H9 (cell line): ENCODE results near the gene HOXA7. TPM values are rescaled to one million over a fixed set of nuclear protein-coding genes. Genes with fewer than 3 reads are reported as not detected.

Experiments used
- DNase-seq: peaks from one replicate; pipeline ENCODE4 v3.0.0-alpha.2; 2017
- H2AFZ ChIP-seq: one replicate; pipeline ENCODE4 v1.6.1; 2013; ENCODE audit warnings: mild to moderate bottlenecking, low read length, control low read depth, moderate library complexity
- H2AK5ac ChIP-seq: 2 replicates; pipeline ENCODE4 v1.6.1; 2013; ENCODE audit warnings: low read length, control low read depth, mixed read lengths; ENCODE audit not compliant: insufficient read length
- H2BK120ac ChIP-seq: one replicate; pipeline ENCODE4 v1.6.1; 2013; ENCODE audit warnings: low read depth, mild to moderate bottlenecking, low read length, control low read depth, inconsistent platforms; ENCODE audit not compliant: poor library complexity, severe bottlenecking
- H2BK12ac ChIP-seq: 2 replicates; pipeline ENCODE4 v1.6.1; 2013; ENCODE audit warnings: low read length, control low read depth, mixed read lengths, low read depth; ENCODE audit not compliant: insufficient read length
- H2BK15ac ChIP-seq: 2 replicates; pipeline ENCODE4 v1.6.1; 2013; ENCODE audit warnings: low read depth, low read length, control low read depth
- H2BK20ac ChIP-seq: one replicate; pipeline ENCODE4 v1.6.1; 2013; ENCODE audit warnings: low read depth, mild to moderate bottlenecking, low read length, control low read depth, inconsistent platforms; ENCODE audit not compliant: poor library complexity, severe bottlenecking
- H2BK5ac ChIP-seq: 2 replicates; pipeline ENCODE4 v1.6.1; 2013; ENCODE audit warnings: low read length, control low read depth, mixed read lengths; ENCODE audit not compliant: insufficient read length
- H3K14ac ChIP-seq: 2 replicates; pipeline ENCODE4 v1.6.1; 2013; ENCODE audit warnings: low read length, control low read depth; ENCODE audit not compliant: insufficient read depth
- H3K18ac ChIP-seq: 2 replicates; pipeline ENCODE4 v1.6.1; 2013; ENCODE audit warnings: low read depth, mild to moderate bottlenecking, mixed read lengths, low read length, control low read depth; ENCODE audit not compliant: insufficient read length
- H3K23ac ChIP-seq: 2 replicates; pipeline ENCODE4 v1.6.1; 2013; ENCODE audit warnings: low read length, control low read depth, mixed read lengths, low read depth; ENCODE audit not compliant: insufficient read length
- H3K23me2 ChIP-seq: 2 replicates; pipeline ENCODE4 v1.6.1; 2013; ENCODE audit warnings: low read depth, mild to moderate bottlenecking, mixed read lengths, low read length, control low read depth; ENCODE audit not compliant: insufficient read length, poor library complexity, severe bottlenecking
- H3K27ac ChIP-seq: 2 replicates; pipeline ENCODE4 v1.5.1; 2013; ENCODE audit warnings: low read length, control low read depth, mixed read lengths, low read depth; ENCODE audit not compliant: insufficient read length
- H3K27me3 ChIP-seq: 2 replicates; pipeline ENCODE4 v1.6.1; 2013; ENCODE audit warnings: low read length, control low read depth, inconsistent platforms; ENCODE audit not compliant: insufficient read depth
- H3K4ac ChIP-seq: 2 replicates; pipeline ENCODE4 v1.6.1; 2013; ENCODE audit warnings: low read depth, mild to moderate bottlenecking, control low read depth, inconsistent platforms, low read length, moderate library complexity
- H3K4me1 ChIP-seq: 2 replicates; pipeline ENCODE4 v1.6.1; 2013; ENCODE audit warnings: low read length, control low read depth, inconsistent platforms; ENCODE audit not compliant: insufficient read depth
- H3K4me2 ChIP-seq: 2 replicates; pipeline ENCODE4 v1.6.1; 2013; ENCODE audit warnings: low read length, control low read depth, mixed read lengths; ENCODE audit not compliant: insufficient read length, insufficient read depth
- H3K56ac ChIP-seq: 2 replicates; pipeline ENCODE4 v1.6.1; 2013; ENCODE audit warnings: low read depth, mild to moderate bottlenecking, mixed read lengths, low read length, control low read depth; ENCODE audit not compliant: insufficient read length
- H3K79me1 ChIP-seq: 2 replicates; pipeline ENCODE4 v1.6.1; 2013; ENCODE audit warnings: low read depth, mild to moderate bottlenecking, moderate library complexity, low read length, control low read depth, inconsistent platforms; ENCODE audit not compliant: insufficient read depth, poor library complexity, severe bottlenecking
- H3K79me2 ChIP-seq: 2 replicates; pipeline ENCODE4 v1.6.1; 2013; ENCODE audit warnings: low read length, control low read depth, inconsistent platforms; ENCODE audit not compliant: insufficient read depth
- H3K9ac ChIP-seq: 2 replicates; pipeline ENCODE4 v1.6.1; 2013; ENCODE audit warnings: low read length, control low read depth, mixed read lengths; ENCODE audit not compliant: insufficient read length; ENCODE audit errors: extremely low read depth
- H3K9me3 ChIP-seq: one replicate; pipeline ENCODE4 v1.6.1; 2013; ENCODE audit warnings: low read depth, low read length, inconsistent platforms; ENCODE audit not compliant: control insufficient read depth
- H3T11ph ChIP-seq: one replicate; pipeline ENCODE4 v1.6.1; 2013; ENCODE audit warnings: mild to moderate bottlenecking, low read length, control low read depth, inconsistent platforms
- H4K20me1 ChIP-seq: one replicate; pipeline ENCODE4 v1.6.1; 2013; ENCODE audit not compliant: control insufficient read depth, insufficient read length, insufficient read depth
- H4K5ac ChIP-seq: 2 replicates; pipeline ENCODE4 v1.6.1; 2013; ENCODE audit warnings: low read depth, mild to moderate bottlenecking, mixed read lengths, low read length, control low read depth; ENCODE audit not compliant: insufficient read length
- H4K8ac ChIP-seq: replicated peaks from 2 replicates; pipeline ENCODE4 v1.6.1; 2013; ENCODE audit warnings: low read length, control low read depth, mixed read lengths, low read depth; ENCODE audit not compliant: insufficient read length
- H4K91ac ChIP-seq: 2 replicates; pipeline ENCODE4 v1.6.1; 2013; ENCODE audit warnings: low read depth, mild to moderate bottlenecking, moderate library complexity, mixed read lengths, low read length, control low read depth; ENCODE audit not compliant: insufficient read length
- H3K27ac Mint-ChIP-seq, 3 experiments: 2 replicates in 2 of 3; 3 replicates in 1 of 3; pipeline ENCODE4 v1.8.0; 2020 to 2021; ENCODE audit warnings: mixed read lengths in 3 of 3, mild to moderate bottlenecking in 1 of 3, moderate library complexity in 1 of 3
- H3K27me3 Mint-ChIP-seq: 2 replicates; pipeline ENCODE4 v1.8.0; 2021; ENCODE audit warnings: low read depth, mild to moderate bottlenecking, moderate library complexity, mixed read lengths
- H3K36me3 Mint-ChIP-seq, 3 experiments: 2 replicates in 2 of 3; 3 replicates in 1 of 3; pipeline ENCODE4 v1.8.0; 2020 to 2021; ENCODE audit warnings: low read depth in 3 of 3, mixed read lengths in 3 of 3; ENCODE audit not compliant: insufficient read depth in 1 of 3
- H3K4me1 Mint-ChIP-seq, 2 experiments: 2 replicates each; pipeline ENCODE4 v1.8.0; 2020; ENCODE audit warnings: mixed read lengths in 2 of 2
- H3K4me3 Mint-ChIP-seq, 2 experiments: 2 replicates in 1 of 2; 3 replicates in 1 of 2; pipeline ENCODE4 v1.8.0; 2020 to 2021; ENCODE audit warnings: mild to moderate bottlenecking in 2 of 2, mixed read lengths in 2 of 2, moderate library complexity in 1 of 2
- H3K9me3 Mint-ChIP-seq, 2 experiments: 2 replicates in 1 of 2; 3 replicates in 1 of 2; pipeline ENCODE4 v1.8.0; 2020; ENCODE audit warnings: mild to moderate bottlenecking in 2 of 2, mixed read lengths in 2 of 2, moderate library complexity in 1 of 2
- WGBS: extraction: QIAGEN DNeasy Blood & Tissue Kit; methylation state at CpG from one replicate; pipeline ENCODE4 v1.1.7; 2013; ENCODE audit warnings: missing lambda C conversion rate, low lambda C conversion rate, mixed read lengths; ENCODE audit not compliant: insufficient read length; ENCODE audit errors: extremely low coverage; 5-methylcytosine and 5-hydroxymethylcytosine counted together
- total RNA-seq: library from RNA; stranded (reverse); gene quantifications from 2 replicates; pipeline ENCODE4 v1.2.1, GENCODE V29; 2021
- TF ChIP-seq, protein P1 (sequence below): fragments of 200-600 bp; sonication (generic); conservative IDR thresholded peaks from 3 replicates; pipeline ENCODE4 v1.8.0; 2021; ENCODE audit warnings: antibody characterized with exemption, mild to moderate bottlenecking

Gene HOXA7
- total RNA-seq, 1 experiment from 2014 or later, result not detected

DNA sequence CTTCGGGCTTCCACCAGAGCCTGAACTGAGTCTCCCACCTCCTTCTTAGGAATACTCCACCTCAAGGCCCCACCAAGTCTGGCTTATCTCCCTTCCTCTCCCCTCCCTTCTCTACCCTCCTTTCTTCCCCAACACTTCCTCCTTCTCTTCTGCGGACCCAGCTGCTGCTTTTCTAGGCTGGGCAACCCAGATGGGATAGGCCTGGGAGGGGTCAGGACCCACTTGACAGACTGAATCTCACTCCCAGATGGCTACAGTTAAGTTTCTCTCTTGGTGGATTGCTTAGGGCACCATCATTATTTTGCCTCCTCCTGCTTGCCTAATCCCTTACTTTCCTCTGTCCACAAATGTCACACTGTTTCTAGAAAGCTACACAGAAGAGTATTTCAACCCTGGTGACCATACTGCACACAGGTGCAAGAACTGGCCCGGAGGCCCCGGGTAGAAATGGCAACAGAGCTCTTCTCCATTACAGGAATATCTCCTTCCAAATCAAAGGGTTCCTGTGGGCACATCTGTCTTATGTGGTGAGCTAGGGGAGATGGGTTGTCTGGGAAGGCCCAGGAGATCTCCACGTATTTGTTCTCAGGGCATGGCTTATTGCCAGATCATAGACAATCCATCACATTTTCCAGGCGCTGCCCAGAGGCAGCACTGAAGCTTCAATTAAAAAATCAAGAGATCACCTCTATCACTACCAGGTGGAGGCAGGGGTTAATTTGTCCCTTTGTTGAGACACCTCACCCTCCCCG, 33.7 kb upstream of the HOXA7 start:
- Histone ChIP-seq H3K4ac (no peak overlapping the region), H3K56ac (no peak overlapping the region), H2AFZ (no peak overlapping the region), H2BK120ac (no peak overlapping the region), H3K4me2 (no peak overlapping the region), H4K91ac (no peak overlapping the region), H4K8ac (no peak overlapping the region), H3K27ac (no peak overlapping the region), H3K18ac (no peak overlapping the region), H3K9ac (no peak overlapping the region), H3K79me1 (no peaks in the 10 kb centered on the region), H4K5ac (no peak overlapping the region), H3T11ph (no peak overlapping the region), H2AK5ac (no peak overlapping the region), H2BK20ac (no peak overlapping the region), H3K9me3 (no peaks in the 10 kb centered on the region), H3K14ac (no peak overlapping the region), H2BK15ac (no peak overlapping the region), H3K4me1 (no peaks in the 10 kb centered on the region), H3K79me2 (no peaks in the 10 kb centered on the region), H4K20me1 (no peaks in the 10 kb centered on the region), H3K23ac (no peak overlapping the region), H3K27me3 (peaks cover 99% of the 10 kb centered on the region), H3K23me2 (no peaks in the 10 kb centered on the region), H2BK5ac (no peak overlapping the region), H2BK12ac (no peak overlapping the region)
- TF ChIP-seq, protein P1, sequence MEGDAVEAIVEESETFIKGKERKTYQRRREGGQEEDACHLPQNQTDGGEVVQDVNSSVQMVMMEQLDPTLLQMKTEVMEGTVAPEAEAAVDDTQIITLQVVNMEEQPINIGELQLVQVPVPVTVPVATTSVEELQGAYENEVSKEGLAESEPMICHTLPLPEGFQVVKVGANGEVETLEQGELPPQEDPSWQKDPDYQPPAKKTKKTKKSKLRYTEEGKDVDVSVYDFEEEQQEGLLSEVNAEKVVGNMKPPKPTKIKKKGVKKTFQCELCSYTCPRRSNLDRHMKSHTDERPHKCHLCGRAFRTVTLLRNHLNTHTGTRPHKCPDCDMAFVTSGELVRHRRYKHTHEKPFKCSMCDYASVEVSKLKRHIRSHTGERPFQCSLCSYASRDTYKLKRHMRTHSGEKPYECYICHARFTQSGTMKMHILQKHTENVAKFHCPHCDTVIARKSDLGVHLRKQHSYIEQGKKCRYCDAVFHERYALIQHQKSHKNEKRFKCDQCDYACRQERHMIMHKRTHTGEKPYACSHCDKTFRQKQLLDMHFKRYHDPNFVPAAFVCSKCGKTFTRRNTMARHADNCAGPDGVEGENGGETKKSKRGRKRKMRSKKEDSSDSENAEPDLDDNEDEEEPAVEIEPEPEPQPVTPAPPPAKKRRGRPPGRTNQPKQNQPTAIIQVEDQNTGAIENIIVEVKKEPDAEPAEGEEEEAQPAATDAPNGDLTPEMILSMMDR, result no peak
- Mint-ChIP-seq H3K4me1 (peaks cover 13 to 36% of the 10 kb centered on the region in 2 experiments), H3K36me3 (peaks cover 0 to 2% (median 0%) of the 10 kb centered on the region in 3 experiments; a peak in 2 of 7 replicates), H3K27ac (no peak overlapping the region), H3K27me3 (peaks cover 100% of the 10 kb centered on the region), H3K9me3 (peaks cover 1 to 17% of the 10 kb centered on the region in 2 experiments; a peak in 3 of 5 replicates), H3K4me3 (no peak overlapping the region)
- WGBS, result no CpG with 5 or more reads among the region's 7 CpGs
- DNase-seq, result no peak
